Erythroblast (primary cell): Measurements from ENCODE around the gene C20orf204.
"Not testable (repeated sequence)": the region's sequence is repeated elsewhere in the genome, so short reads cannot be mapped to it uniquely, and the experiment has no call there.

Experiments
- DNase-seq, 2 experiments: peaks; one replicate each; lab custom pipeline; 2025; lab: John Stamatoyannopoulos, UW
- GATA1 ChIP-seq: IDR thresholded peaks from 2 replicates; pipeline ENCODE4 v1.6.1; 2011; ENCODE audit warnings: low read depth, mild to moderate bottlenecking, control low read depth, low read length, moderate library complexity
- POLR2A ChIP-seq: IDR thresholded peaks from 2 replicates; pipeline ENCODE4 v1.6.1; 2011; ENCODE audit warnings: mild to moderate bottlenecking, low read length

The C20orf204 gene

GRCh38 chr20:64035933-64036345, at the start of gene C20orf204:
Gene C20orf204, plus strand, starts transcription at chr20:64036182. Its CDS starts 142 bp downstream, at chr20:64036324.
- no peak for DNase-seq
- TF ChIP-seq POLR2A (no peak), GATA1 (no peak)

- TF ChIP-seq GATA1 (no peak), POLR2A (no peak)
- DNase-seq, result no peak
Observed at GRCh38 chr20:64000906-64001305, 35.1 kb upstream of the C20orf204 start.

- DNase-seq, result no peak
- TF ChIP-seq GATA1 (no peak), POLR2A (no peak)
Observed at GRCh38 chr20:64001607-64002011, 34.4 kb upstream of the C20orf204 start.

- no peak for TF ChIP-seq GATA1
- no peak for TF ChIP-seq POLR2A
- no peak for DNase-seq
Observed at GRCh38 chr20:64003960-64004725, 31.8 kb upstream of the C20orf204 start.

- DNase-seq, result no peak
- TF ChIP-seq GATA1 (no peak), POLR2A (no peak)
Observed at GRCh38 chr20:64005394-64005793, 30.6 kb upstream of the C20orf204 start.

GRCh38 chr20:64006490-64006889, 29.5 kb upstream of the C20orf204 start:
- TF ChIP-seq POLR2A (no peak), GATA1 (no peak)

GRCh38 chr20:64006902-64007301, 29.1 kb upstream of the C20orf204 start:
- TF ChIP-seq POLR2A, result no peak
- no peak for DNase-seq

More at GRCh38 chr20:64006490-64006889, 29.5 kb upstream of the C20orf204 start:
- no peak for DNase-seq

GRCh38 chr20:64009811-64010387, 26.1 kb upstream of the C20orf204 start:
- TF ChIP-seq GATA1, result no peak
- no peak for TF ChIP-seq POLR2A
- no peak for DNase-seq

- DNase-seq, result no peak
- TF ChIP-seq POLR2A, result no peak
- no peak for TF ChIP-seq GATA1
Observed at GRCh38 chr20:64010711-64011237, 25.2 kb upstream of the C20orf204 start.

- DNase-seq, result no peak
- no peak for TF ChIP-seq GATA1
- no peak for TF ChIP-seq POLR2A
Observed at GRCh38 chr20:64011366-64011779, 24.6 kb upstream of the C20orf204 start.

- not testable (repeated sequence) for DNase-seq
Observed at GRCh38 chr20:64012385-64013154, 23.4 kb upstream of the C20orf204 start.

- TF ChIP-seq POLR2A, result no peak
- TF ChIP-seq GATA1, result no peak
- no peak for DNase-seq
Observed at GRCh38 chr20:64015635-64016034, 20.3 kb upstream of the C20orf204 start.

GRCh38 chr20:64021124-64021975, 14.6 kb upstream of the C20orf204 start:
- DNase-seq, result no peak
- TF ChIP-seq POLR2A, result no peak
- TF ChIP-seq GATA1, result no peak
